Measurements from ENCODE around the gene BCL2. TPM values are rescaled to one million over a fixed set of nuclear protein-coding genes. Genes with fewer than 3 reads are reported as not detected.

Gene BCL2
- total RNA-seq, 1 donor from 2014 or later: 4.9 TPM

- Histone ChIP-seq H3K9me3 (ENCODE audit: low read depth) (no peaks in the 10 kb centered on the region), H3F3A (ENCODE audit: low read depth) (no peaks in the 10 kb centered on the region), H2AFZ (replicated peaks) (no peak overlapping the region), H3K79me2 (ENCODE audit: low read depth) (no peaks in the 10 kb centered on the region), H3K4me3 (no peak overlapping the region), H4K20me1 (ENCODE audit: low read depth) (no peaks in the 10 kb centered on the region), H3K36me3 (no peaks in the 10 kb centered on the region), H3K9ac (no peak overlapping the region), H3K27me3 (no peaks in the 10 kb centered on the region), H3K27ac (no peak overlapping the region), H3K4me2 (no peak overlapping the region), H3K4me1 (no peaks in the 10 kb centered on the region)
- no peak overlapping the region for H3K4me3 Mint-ChIP-seq
- H3K4me1 Mint-ChIP-seq: no peaks in the 10 kb centered on the region
- no peaks in the 10 kb centered on the region for H3K27me3 Mint-ChIP-seq (ENCODE audit: insufficient read depth, low read depth)
- H3K36me3 Mint-ChIP-seq: no peaks in the 10 kb centered on the region
- H3K27ac Mint-ChIP-seq: no peak overlapping the region
- peaks cover 3% of the 10 kb centered on the region for H3K9me3 Mint-ChIP-seq
- TF ChIP-seq EZH2phosphoT487 (IDR thresholded peaks at IDR 0.05): no peak
- no peak for TF ChIP-seq CTCF (IDR thresholded peaks at IDR 0.05)
- DNase-seq (ENCODE audit: low spot score): no peak
These were observed 89.6 kb downstream of the BCL2 start for GRCh38 chr18:63229971-63230370.

- Mint-ChIP-seq H3K27me3 (ENCODE audit: insufficient read depth, low read depth) (no peaks in the 10 kb centered on the region), H3K36me3 (peaks cover 2% of the 10 kb centered on the region), H3K4me3 (no peak overlapping the region), H3K9me3 (peaks cover 2% of the 10 kb centered on the region), H3K4me1 (no peaks in the 10 kb centered on the region), H3K27ac (no peak overlapping the region)
- Histone ChIP-seq H3K79me2 (ENCODE audit: low read depth) (no peaks in the 10 kb centered on the region), H3K4me1 (no peaks in the 10 kb centered on the region), H3K4me2 (no peak overlapping the region), H3K9ac (no peak overlapping the region), H3F3A (ENCODE audit: low read depth) (no peaks in the 10 kb centered on the region), H2AFZ (replicated peaks) (no peak overlapping the region), H3K27ac (no peak overlapping the region), H3K4me3 (no peak overlapping the region), H4K20me1 (ENCODE audit: low read depth) (no peaks in the 10 kb centered on the region), H3K36me3 (no peaks in the 10 kb centered on the region), H3K27me3 (no peaks in the 10 kb centered on the region), H3K9me3 (ENCODE audit: low read depth) (no peaks in the 10 kb centered on the region)
- no peak for DNase-seq (ENCODE audit: low spot score)
- TF ChIP-seq EZH2phosphoT487 (IDR thresholded peaks at IDR 0.05): no peak
- no peak for TF ChIP-seq EZH2 (IDR thresholded peaks at IDR 0.05)
- no peak for TF ChIP-seq CTCF (IDR thresholded peaks at IDR 0.05)
These were observed 94.1 kb downstream of the BCL2 start for GRCh38 chr18:63225434-63225833.

- TF ChIP-seq CTCF (IDR thresholded peaks at IDR 0.05): no peak
- no peak overlapping the region for H3K27ac Mint-ChIP-seq
- DNase-seq (ENCODE audit: low spot score): no peak
- H3K27me3 Mint-ChIP-seq (ENCODE audit: insufficient read depth, low read depth): no peaks in the 10 kb centered on the region
- peaks cover 2% of the 10 kb centered on the region for H3K36me3 Mint-ChIP-seq
- peaks cover 2% of the 10 kb centered on the region for H3K9me3 Mint-ChIP-seq
- Histone ChIP-seq H3K9me3 (ENCODE audit: low read depth) (no peaks in the 10 kb centered on the region), H3K79me2 (ENCODE audit: low read depth) (no peaks in the 10 kb centered on the region), H3K4me2 (no peak overlapping the region), H3K36me3 (no peaks in the 10 kb centered on the region), H3K27me3 (no peaks in the 10 kb centered on the region), H4K20me1 (ENCODE audit: low read depth) (no peaks in the 10 kb centered on the region), H3F3A (ENCODE audit: low read depth) (no peaks in the 10 kb centered on the region), H3K9ac (no peak overlapping the region), H2AFZ (replicated peaks) (no peak overlapping the region), H3K4me3 (no peak overlapping the region), H3K27ac (no peak overlapping the region), H3K4me1 (no peaks in the 10 kb centered on the region)
- H3K4me1 Mint-ChIP-seq: no peaks in the 10 kb centered on the region
- H3K4me3 Mint-ChIP-seq: no peak overlapping the region
These were observed 94.9 kb downstream of the BCL2 start for GRCh38 chr18:63224630-63225029.

GRCh38 chr18:63223837-63224236 lies 95.7 kb downstream of the BCL2 start:
- Histone ChIP-seq H3K27ac (no peak overlapping the region), H2AFZ (replicated peaks) (no peak overlapping the region)
- no peaks in the 10 kb centered on the region for H3K4me1 Mint-ChIP-seq

More at GRCh38 chr18:63223837-63224236, 95.7 kb downstream of the BCL2 start:
- Histone ChIP-seq H3K4me2 (no peak overlapping the region), H3K4me1 (no peaks in the 10 kb centered on the region), H3K27me3 (no peaks in the 10 kb centered on the region), H3K9ac (no peak overlapping the region), H3K4me3 (no peak overlapping the region), H3K79me2 (ENCODE audit: low read depth) (no peaks in the 10 kb centered on the region), H3F3A (ENCODE audit: low read depth) (no peaks in the 10 kb centered on the region), H3K36me3 (no peaks in the 10 kb centered on the region), H3K9me3 (ENCODE audit: low read depth) (no peaks in the 10 kb centered on the region), H4K20me1 (ENCODE audit: low read depth) (no peaks in the 10 kb centered on the region)
- DNase-seq (ENCODE audit: low spot score): no peak
- Mint-ChIP-seq H3K9me3 (peaks cover 6% of the 10 kb centered on the region), H3K4me3 (no peak overlapping the region), H3K36me3 (peaks cover 2% of the 10 kb centered on the region), H3K27me3 (ENCODE audit: insufficient read depth, low read depth) (no peaks in the 10 kb centered on the region), H3K27ac (no peak overlapping the region)
- no peak for TF ChIP-seq EZH2phosphoT487 (IDR thresholded peaks at IDR 0.05)
- TF ChIP-seq EZH2 (IDR thresholded peaks at IDR 0.05): no peak
- TF ChIP-seq CTCF (IDR thresholded peaks at IDR 0.05): no peak
